A549 (cell line): ENCODE data around the gene COG3. TPM values are rescaled to one million over a fixed set of nuclear protein-coding genes. Genes with fewer than 3 reads are reported as not detected.

ENCODE experiments used
- ATAC-seq, 2 experiments: fragments of 200-7000 bp in 1 of 2; fragments of >200 bp in 1 of 2; cut with Nextera tagmentation in 1 of 2; cut with Tn5 transposase in 1 of 2; 3 replicates each; pipeline versions ENCODE4 v1.8.0 to v1.9.1; 2018 to 2020; ENCODE audit warnings: mild to moderate bottlenecking in 1 of 2, moderate library complexity in 1 of 2
- CTCF ChIA-PET: fragments of 300-600 bp; sonication (Branson Sonifier 250); formaldehyde crosslinking; extraction: SDS; loops from one replicate; lab custom pipeline; 2021; ENCODE audit warnings: antibody characterized with exemption, inconsistent platforms; lab: Yijun Ruan, JAX
- POLR2A ChIA-PET: fragments of 350-600 bp; formaldehyde crosslinking; extraction: SDS; loops from one replicate; lab custom pipeline; 2021; ENCODE audit warnings: antibody characterized with exemption, inconsistent platforms; lab: Yijun Ruan, JAX
- DNase-seq, 2 experiments: peaks; one replicate each; pipeline versions ENCODE4 v3.0.0 to v3.0.0-alpha.2; 2011 to 2016; ENCODE audit warnings: low read depth in 1 of 2, low spot score in 1 of 2
- FAIRE-seq: peaks from 2 replicates; lab custom pipeline; 2011; peaks lifted over from hg19 to GRCh38; lab: Jason Lieb, UNC
- H3K27ac ChIP-seq, 2 experiments: fragments of >200 bp; sonication (Bioruptor Twin); formaldehyde crosslinking; 3 replicates each; pipeline ENCODE4 v1.5.1; 2016 to 2017
- H3K4me1 ChIP-seq: fragments of >200 bp; sonication (Bioruptor Twin); formaldehyde crosslinking; 3 replicates; pipeline ENCODE4 v1.6.1; 2016
- H3K4me2 ChIP-seq: fragments of >200 bp; sonication (Bioruptor Twin); formaldehyde crosslinking; 3 replicates; pipeline ENCODE4 v1.6.1; 2016
- H3K4me3 ChIP-seq: fragments of >200 bp; sonication (Bioruptor Twin); formaldehyde crosslinking; 3 replicates; pipeline ENCODE4 v1.5.1; 2016
- H3K9me3 ChIP-seq: fragments of >200 bp; sonication (Bioruptor Twin); formaldehyde crosslinking; 3 replicates; pipeline ENCODE4 v1.6.1; 2016
- CBX2 ChIP-seq: fragments of 200-600 bp; sonication (generic); IDR thresholded peaks from 2 replicates; pipeline ENCODE4 v1.6.1; 2016; ENCODE audit warnings: low read depth, mild to moderate bottlenecking, borderline replicate concordance
- EHMT2 ChIP-seq: fragments of 200-600 bp; sonication (generic); IDR thresholded peaks from 2 replicates; pipeline ENCODE4 v1.6.1; 2016; ENCODE audit warnings: antibody characterized with exemption, low read depth, mild to moderate bottlenecking, moderate library complexity
- ESRRA ChIP-seq: fragments of 150-350 bp; IDR thresholded peaks from 2 replicates; pipeline ENCODE4 v1.6.1; 2014; ENCODE audit warnings: mild to moderate bottlenecking, low read length, borderline replicate concordance
- FOXS1 ChIP-seq: fragments of 250-450 bp; sonication (Bioruptor Pico); IDR thresholded peaks from 2 replicates; pipeline ENCODE4 v1.5.0; 2020; ENCODE audit warnings: mild to moderate bottlenecking, moderate library complexity
- GATA3 ChIP-seq: IDR thresholded peaks from 2 replicates; pipeline ENCODE4 v1.6.1; 2012; ENCODE audit warnings: borderline replicate concordance
- HOXB13 ChIP-seq: fragments of 250-450 bp; sonication (Bioruptor Pico); IDR thresholded peaks from 2 replicates; pipeline ENCODE4 v1.5.0; 2020; ENCODE audit warnings: low read depth, mild to moderate bottlenecking, moderate library complexity
- JUN ChIP-seq, 2 experiments: fragments of >200 bp; sonication (Bioruptor Twin); formaldehyde crosslinking; IDR thresholded peaks; 2 replicates in 1 of 2; 3 replicates in 1 of 2; pipeline ENCODE4 v1.6.1; 2016 to 2017
- KDM5A ChIP-seq: fragments of 200-600 bp; sonication (generic); IDR thresholded peaks from 2 replicates; pipeline ENCODE4 v1.6.1; 2016; ENCODE audit warnings: antibody characterized with exemption, mild to moderate bottlenecking
- MYC ChIP-seq: IDR thresholded peaks from 2 replicates; pipeline ENCODE4 v1.6.1; 2012; ENCODE audit warnings: mild to moderate bottlenecking, inconsistent platforms, low read length, improper control_type of control experiment, borderline replicate concordance
- NFE2L2 ChIP-seq: fragments of 150-350 bp; conservative IDR thresholded peaks from 2 replicates; pipeline ENCODE4 v1.6.1; 2014; ENCODE audit warnings: low read length
- POLR2AphosphoS2 ChIP-seq: conservative IDR thresholded peaks from 2 replicates; pipeline ENCODE4 v1.6.1; 2012; ENCODE audit warnings: low read length, improper control_type of control experiment, inconsistent platforms
- TFCP2L1 ChIP-seq: fragments of 250-450 bp; sonication (Bioruptor Pico); IDR thresholded peaks from 2 replicates; pipeline ENCODE4 v1.5.0; 2021; ENCODE audit warnings: mild to moderate bottlenecking
- TP53 ChIP-seq: fragments of 250-450 bp; sonication (Bioruptor Pico); IDR thresholded peaks from 2 replicates; pipeline ENCODE4 v1.5.0; 2021; ENCODE audit warnings: mild to moderate bottlenecking, moderate library complexity
- ZC3H11A ChIP-seq: fragments of 450-650 bp; IDR thresholded peaks from 2 replicates; pipeline ENCODE4 v1.6.1; 2014; ENCODE audit warnings: antibody characterized with exemption, mild to moderate bottlenecking
- ZFP36 ChIP-seq: fragments of 450-650 bp; IDR thresholded peaks from 2 replicates; pipeline ENCODE4 v1.6.1; 2014; ENCODE audit warnings: borderline replicate concordance; ENCODE audit not compliant: partially characterized antibody
- WGBS: methylation state at CpG from one replicate; pipeline ENCODE4 v1.1.6; 2017; ENCODE audit errors: missing lambda C conversion rate; 5-methylcytosine and 5-hydroxymethylcytosine counted together
- polyA plus RNA-seq, 4 experiments: library from polyadenylated mRNA; depleted of rRNA in 3 of 4; stranded (reverse); fragments of >200 nt; fragmentation: RNase III in 1 of 4; extraction: RNeasy Plus Mini Kit Qiagen cat#74134 plus additional on column Dnase treatment in 1 of 4; gene quantifications; 2 replicates in 3 of 4; 3 replicates in 1 of 4; pipeline ENCODE4 v1.2.3, GENCODE V29; 2011 to 2017
- TF ChIP-seq, protein P1 (sequence below): fragments of 250-450 bp; sonication (Bioruptor Pico); IDR thresholded peaks from 2 replicates; pipeline ENCODE4 v1.5.0; 2021; ENCODE audit warnings: mild to moderate bottlenecking, moderate library complexity, borderline replicate concordance
- TF ChIP-seq, protein P2 (sequence below): fragments of >200 bp; sonication (Bioruptor Twin); formaldehyde crosslinking; IDR thresholded peaks from 3 replicates; pipeline ENCODE4 v1.6.1; 2016
- TF ChIP-seq, protein P3 (sequence below): IDR thresholded peaks from 2 replicates; pipeline ENCODE4 v1.6.1; 2012
- TF ChIP-seq, protein P4 (sequence below): fragments of 450-650 bp; IDR thresholded peaks from 2 replicates; pipeline ENCODE4 v1.6.1; 2014; ENCODE audit warnings: antibody characterized with exemption
- TF ChIP-seq, protein P5 (sequence below): fragments of >200 bp; sonication (Bioruptor Twin); formaldehyde crosslinking; IDR thresholded peaks from 3 replicates; pipeline ENCODE4 v1.5.1; 2016

Gene COG3
- polyA plus RNA-seq, 2 of the 4 experiments (the other 2 are of a cell fraction), result 8.2 to 23.3 TPM

DNA sequence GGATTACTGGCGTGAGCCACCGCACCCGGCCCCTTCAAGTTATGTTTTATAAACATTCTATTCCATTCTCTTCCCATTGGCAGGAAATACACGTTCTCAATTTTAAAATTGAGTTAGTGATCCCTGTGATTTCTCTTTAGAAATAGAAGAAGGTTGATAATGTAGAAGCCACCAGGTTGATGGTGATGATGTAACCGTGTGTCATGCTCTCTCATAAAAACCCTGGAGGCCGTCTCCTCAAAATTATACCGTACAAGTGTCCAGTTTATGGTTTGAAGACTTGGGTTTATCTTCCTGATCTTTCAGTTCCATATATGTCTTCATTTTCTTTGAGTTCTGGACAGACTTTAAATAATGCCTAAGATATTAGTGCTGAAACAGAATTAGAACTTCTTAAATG, 32.2 kb downstream of the COG3 start:
- Histone ChIP-seq H3K4me1 (peaks cover 10% of the 10 kb centered on the region; the same call in 2 of the 3 replicates), H3K4me3 (no peak overlapping the region), H3K27ac (no peak overlapping the region), H3K9me3 (no peaks in the 10 kb centered on the region), H3K4me2 (no peak overlapping the region)
- POLR2A ChIA-PET, result no interaction called here
- FAIRE-seq, result no peak
- WGBS, result 79% methylated on average over 7 of the region's 7 CpGs
- no peak for ATAC-seq
- no peak for DNase-seq
- CTCF ChIA-PET, result interaction anchor here (2.8 kb wide), 1 partner anchor 10 kb away, joined by 7 read pairs; no protein-coding TSS in a partner anchor
- TF ChIP-seq CBX2, result no peak
- TF ChIP-seq EHMT2, result no peak
- TF ChIP-seq, protein P1, sequence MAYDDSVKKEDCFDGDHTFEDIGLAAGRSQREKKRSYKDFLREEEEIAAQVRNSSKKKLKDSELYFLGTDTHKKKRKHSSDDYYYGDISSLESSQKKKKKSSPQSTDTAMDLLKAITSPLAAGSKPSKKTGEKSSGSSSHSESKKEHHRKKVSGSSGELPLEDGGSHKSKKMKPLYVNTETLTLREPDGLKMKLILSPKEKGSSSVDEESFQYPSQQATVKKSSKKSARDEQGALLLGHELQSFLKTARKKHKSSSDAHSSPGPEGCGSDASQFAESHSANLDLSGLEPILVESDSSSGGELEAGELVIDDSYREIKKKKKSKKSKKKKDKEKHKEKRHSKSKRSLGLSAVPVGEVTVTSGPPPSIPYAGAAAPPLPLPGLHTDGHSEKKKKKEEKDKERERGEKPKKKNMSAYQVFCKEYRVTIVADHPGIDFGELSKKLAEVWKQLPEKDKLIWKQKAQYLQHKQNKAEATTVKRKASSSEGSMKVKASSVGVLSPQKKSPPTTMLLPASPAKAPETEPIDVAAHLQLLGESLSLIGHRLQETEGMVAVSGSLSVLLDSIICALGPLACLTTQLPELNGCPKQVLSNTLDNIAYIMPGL (CRISPR knock-in tag), result no peak
- TF ChIP-seq, protein P2, sequence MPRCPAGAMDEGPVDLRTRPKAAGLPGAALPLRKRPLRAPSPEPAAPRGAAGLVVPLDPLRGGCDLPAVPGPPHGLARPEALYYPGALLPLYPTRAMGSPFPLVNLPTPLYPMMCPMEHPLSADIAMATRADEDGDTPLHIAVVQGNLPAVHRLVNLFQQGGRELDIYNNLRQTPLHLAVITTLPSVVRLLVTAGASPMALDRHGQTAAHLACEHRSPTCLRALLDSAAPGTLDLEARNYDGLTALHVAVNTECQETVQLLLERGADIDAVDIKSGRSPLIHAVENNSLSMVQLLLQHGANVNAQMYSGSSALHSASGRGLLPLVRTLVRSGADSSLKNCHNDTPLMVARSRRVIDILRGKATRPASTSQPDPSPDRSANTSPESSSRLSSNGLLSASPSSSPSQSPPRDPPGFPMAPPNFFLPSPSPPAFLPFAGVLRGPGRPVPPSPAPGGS, result no peak
- no peak for TF ChIP-seq ESRRA
- no peak for TF ChIP-seq KDM5A
- TF ChIP-seq, protein P3, sequence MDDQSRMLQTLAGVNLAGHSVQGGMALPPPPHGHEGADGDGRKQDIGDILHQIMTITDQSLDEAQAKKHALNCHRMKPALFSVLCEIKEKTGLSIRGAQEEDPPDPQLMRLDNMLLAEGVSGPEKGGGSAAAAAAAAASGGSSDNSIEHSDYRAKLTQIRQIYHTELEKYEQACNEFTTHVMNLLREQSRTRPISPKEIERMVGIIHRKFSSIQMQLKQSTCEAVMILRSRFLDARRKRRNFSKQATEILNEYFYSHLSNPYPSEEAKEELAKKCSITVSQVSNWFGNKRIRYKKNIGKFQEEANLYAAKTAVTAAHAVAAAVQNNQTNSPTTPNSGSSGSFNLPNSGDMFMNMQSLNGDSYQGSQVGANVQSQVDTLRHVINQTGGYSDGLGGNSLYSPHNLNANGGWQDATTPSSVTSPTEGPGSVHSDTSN, result no peak
- TF ChIP-seq TP53, result no peak
- TF ChIP-seq, protein P4, sequence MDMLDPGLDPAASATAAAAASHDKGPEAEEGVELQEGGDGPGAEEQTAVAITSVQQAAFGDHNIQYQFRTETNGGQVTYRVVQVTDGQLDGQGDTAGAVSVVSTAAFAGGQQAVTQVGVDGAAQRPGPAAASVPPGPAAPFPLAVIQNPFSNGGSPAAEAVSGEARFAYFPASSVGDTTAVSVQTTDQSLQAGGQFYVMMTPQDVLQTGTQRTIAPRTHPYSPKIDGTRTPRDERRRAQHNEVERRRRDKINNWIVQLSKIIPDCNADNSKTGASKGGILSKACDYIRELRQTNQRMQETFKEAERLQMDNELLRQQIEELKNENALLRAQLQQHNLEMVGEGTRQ, result no peak
- no peak for TF ChIP-seq POLR2AphosphoS2
- TF ChIP-seq HOXB13 (CRISPR knock-in tag), result no peak
- TF ChIP-seq TFCP2L1 (CRISPR knock-in tag), result no peak
- TF ChIP-seq FOXS1 (CRISPR knock-in tag), result no peak
- no peak for TF ChIP-seq ZC3H11A
- TF ChIP-seq, protein P5, sequence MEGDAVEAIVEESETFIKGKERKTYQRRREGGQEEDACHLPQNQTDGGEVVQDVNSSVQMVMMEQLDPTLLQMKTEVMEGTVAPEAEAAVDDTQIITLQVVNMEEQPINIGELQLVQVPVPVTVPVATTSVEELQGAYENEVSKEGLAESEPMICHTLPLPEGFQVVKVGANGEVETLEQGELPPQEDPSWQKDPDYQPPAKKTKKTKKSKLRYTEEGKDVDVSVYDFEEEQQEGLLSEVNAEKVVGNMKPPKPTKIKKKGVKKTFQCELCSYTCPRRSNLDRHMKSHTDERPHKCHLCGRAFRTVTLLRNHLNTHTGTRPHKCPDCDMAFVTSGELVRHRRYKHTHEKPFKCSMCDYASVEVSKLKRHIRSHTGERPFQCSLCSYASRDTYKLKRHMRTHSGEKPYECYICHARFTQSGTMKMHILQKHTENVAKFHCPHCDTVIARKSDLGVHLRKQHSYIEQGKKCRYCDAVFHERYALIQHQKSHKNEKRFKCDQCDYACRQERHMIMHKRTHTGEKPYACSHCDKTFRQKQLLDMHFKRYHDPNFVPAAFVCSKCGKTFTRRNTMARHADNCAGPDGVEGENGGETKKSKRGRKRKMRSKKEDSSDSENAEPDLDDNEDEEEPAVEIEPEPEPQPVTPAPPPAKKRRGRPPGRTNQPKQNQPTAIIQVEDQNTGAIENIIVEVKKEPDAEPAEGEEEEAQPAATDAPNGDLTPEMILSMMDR, result no peak
- TF ChIP-seq JUN (IDR thresholded peaks at IDR 0.05), result no peak
- no peak for TF ChIP-seq GATA3
- no peak for TF ChIP-seq ZFP36
- no peak for TF ChIP-seq NFE2L2
- TF ChIP-seq MYC, result no peak
